ENCODE data around the gene RAD51B.
"Not testable (repeated sequence)": the region's sequence is repeated elsewhere in the genome, so short reads cannot be mapped to it uniquely, and the experiment has no call there.

Gene RAD51B

GRCh38 chr14:68219407-68219806 lies 399.8 kb downstream of the RAD51B start:
- DNase-seq: no peak

- DNase-seq: not testable (repeated sequence)
These were observed 401.5 kb downstream of the RAD51B start for GRCh38 chr14:68221046-68221445.

GRCh38 chr14:68222154-68222553 lies 402.6 kb downstream of the RAD51B start:
- DNase-seq: no peak

GRCh38 chr14:68222726-68223125 lies 403.1 kb downstream of the RAD51B start:
- no peak for DNase-seq

GRCh38 chr14:68223631-68224030 lies 404.1 kb downstream of the RAD51B start:
- DNase-seq: no peak

- no peak for DNase-seq
These were observed 405.7 kb downstream of the RAD51B start for GRCh38 chr14:68225321-68225720.

- DNase-seq: no peak
These were observed 406.9 kb downstream of the RAD51B start for GRCh38 chr14:68226523-68226922.

- DNase-seq: no peak
These were observed 409.1 kb downstream of the RAD51B start for GRCh38 chr14:68228656-68229055.

- peak; percentile 57 for DNase-seq
These were observed 410.0 kb downstream of the RAD51B start for GRCh38 chr14:68229423-68230100.

GRCh38 chr14:68230202-68230949 lies 410.8 kb downstream of the RAD51B start:
- DNase-seq: peak; percentile 59

GRCh38 chr14:68230950-68231717 lies 411.6 kb downstream of the RAD51B start:
- no peak for DNase-seq

- DNase-seq: peak; percentile 46
These were observed 412.3 kb downstream of the RAD51B start for GRCh38 chr14:68231898-68232297.

GRCh38 chr14:68232300-68233055 lies 412.9 kb downstream of the RAD51B start:
- peak; percentile 95 for DNase-seq

GRCh38 chr14:68233101-68233784 lies 413.7 kb downstream of the RAD51B start:
- DNase-seq: no peak

GRCh38 chr14:68234101-68234905 lies 414.7 kb downstream of the RAD51B start:
- no peak for DNase-seq

GRCh38 chr14:68235011-68235410 lies 415.4 kb downstream of the RAD51B start:
- no peak for DNase-seq

GRCh38 chr14:68236582-68237458 lies 417.2 kb downstream of the RAD51B start:
- DNase-seq: no peak

GRCh38 chr14:68238551-68238950 lies 419.0 kb downstream of the RAD51B start:
- no peak for DNase-seq

GRCh38 chr14:68238976-68239375 lies 419.4 kb downstream of the RAD51B start:
- no peak for DNase-seq
